Mucosa of descending colon (tissue), 3 donors: ENCODE data around the gene YIPF3. TPM values are rescaled to one million over a fixed set of nuclear protein-coding genes. Genes with fewer than 3 reads are reported as not detected.

Source experiments
- ATAC-seq: fragments of 200-7000 bp; cut with Tn5 transposase; one replicate; pipeline ENCODE4 v1.9.1; 2020; ENCODE audit warnings: mild to moderate bottlenecking, moderate library complexity
- DNase-seq, 3 donors: peaks; one replicate each; pipeline ENCODE4 v3.0.0-alpha.2; 2020
- H3K36me3 ChIP-seq: fragments of 200-600 bp; one replicate; pipeline ENCODE4 v1.8.0; 2021; ENCODE audit warnings: low read depth, mild to moderate bottlenecking
- H3K4me1 ChIP-seq: fragments of 200-600 bp; one replicate; pipeline ENCODE4 v1.8.0; 2021; ENCODE audit warnings: low read depth, mild to moderate bottlenecking
- H3K4me3 ChIP-seq: fragments of 200-600 bp; one replicate; pipeline ENCODE4 v1.8.0; 2021; ENCODE audit warnings: mild to moderate bottlenecking
- H3K9me3 ChIP-seq: fragments of 200-600 bp; one replicate; pipeline ENCODE4 v1.8.0; 2021; ENCODE audit warnings: mild to moderate bottlenecking
- intact Hi-C, 2 donors: fragments of 100-400 bp; cut with DNase I in 1 of 2; cut with micrococcal nuclease in 1 of 2; formaldehyde crosslinking; loops; one replicate each; pipeline versions ENCODE4 v1.11.0 to v1.11.1; 2022; cut with DNase I, micrococcal nuclease
- total RNA-seq, 3 donors: library from RNA; stranded (reverse); fragmentation: NEBNext Ultra II Directional in 2 of 3; extraction: Animal tissue kit (Norgen Biotek cat#: 25700) in 2 of 3; gene quantifications; one replicate each; pipeline versions ENCODE4 v1.2.1 to v1.2.4, GENCODE V29; 2021 to 2023
- TF ChIP-seq, protein P1 (sequence below): fragments of 200-600 bp; IDR thresholded peaks from one replicate; pipeline ENCODE4 v1.8.0; 2022; ENCODE audit warnings: antibody characterized with exemption, mild to moderate bottlenecking
- donor health status: DM: no; HTN: no; CAD: no; lungs with moderate emphysema.
- donor health status: DM: no; HTN: no; CAD: no.
- donor health status: DM: no; HTN: yes; CAD: no.

The YIPF3 gene
- total RNA-seq, 3 donors from 2014 or later, result 88.4 to 131 (median 105) TPM

- peaks cover 7% of the 10 kb centered on the region for H3K4me1 ChIP-seq
- TF ChIP-seq, protein P1, sequence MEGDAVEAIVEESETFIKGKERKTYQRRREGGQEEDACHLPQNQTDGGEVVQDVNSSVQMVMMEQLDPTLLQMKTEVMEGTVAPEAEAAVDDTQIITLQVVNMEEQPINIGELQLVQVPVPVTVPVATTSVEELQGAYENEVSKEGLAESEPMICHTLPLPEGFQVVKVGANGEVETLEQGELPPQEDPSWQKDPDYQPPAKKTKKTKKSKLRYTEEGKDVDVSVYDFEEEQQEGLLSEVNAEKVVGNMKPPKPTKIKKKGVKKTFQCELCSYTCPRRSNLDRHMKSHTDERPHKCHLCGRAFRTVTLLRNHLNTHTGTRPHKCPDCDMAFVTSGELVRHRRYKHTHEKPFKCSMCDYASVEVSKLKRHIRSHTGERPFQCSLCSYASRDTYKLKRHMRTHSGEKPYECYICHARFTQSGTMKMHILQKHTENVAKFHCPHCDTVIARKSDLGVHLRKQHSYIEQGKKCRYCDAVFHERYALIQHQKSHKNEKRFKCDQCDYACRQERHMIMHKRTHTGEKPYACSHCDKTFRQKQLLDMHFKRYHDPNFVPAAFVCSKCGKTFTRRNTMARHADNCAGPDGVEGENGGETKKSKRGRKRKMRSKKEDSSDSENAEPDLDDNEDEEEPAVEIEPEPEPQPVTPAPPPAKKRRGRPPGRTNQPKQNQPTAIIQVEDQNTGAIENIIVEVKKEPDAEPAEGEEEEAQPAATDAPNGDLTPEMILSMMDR, result no peak
- DNase-seq, result no peak
- H3K9me3 ChIP-seq, result no peaks in the 10 kb centered on the region
- intact Hi-C loops, result no loop called here
- no peaks in the 10 kb centered on the region for H3K36me3 ChIP-seq
- no peak overlapping the region for H3K4me3 ChIP-seq
- no peak for ATAC-seq
Observed at GRCh38 chr6:43489277-43490072, 27.3 kb downstream of the YIPF3 start.

- no peak for DNase-seq
- Histone ChIP-seq H3K36me3 (no peaks in the 10 kb centered on the region), H3K4me1 (peaks cover 7% of the 10 kb centered on the region), H3K4me3 (no peak overlapping the region), H3K9me3 (no peaks in the 10 kb centered on the region)
- intact Hi-C loops, result no loop called here
- TF ChIP-seq, protein P1, result no peak
- ATAC-seq, result no peak
Observed at GRCh38 chr6:43488667-43489276, 28.0 kb downstream of the YIPF3 start.

- Histone ChIP-seq H3K36me3 (no peaks in the 10 kb centered on the region), H3K4me3 (no peak overlapping the region), H3K9me3 (no peaks in the 10 kb centered on the region), H3K4me1 (peaks cover 9% of the 10 kb centered on the region)
- intact Hi-C loops, result no loop called here
- TF ChIP-seq, protein P1, result no peak
- DNase-seq, result no peak
- peak; percentile 34 for ATAC-seq
Observed at GRCh38 chr6:43481591-43482236, 35.0 kb downstream of the YIPF3 start.

- Histone ChIP-seq H3K9me3 (no peaks in the 10 kb centered on the region), H3K4me1 (peaks cover 9% of the 10 kb centered on the region), H3K36me3 (no peaks in the 10 kb centered on the region), H3K4me3 (no peak overlapping the region)
- DNase-seq (no peak), ATAC-seq (no peak)
- TF ChIP-seq, protein P1, result no peak
- intact Hi-C loops, result no loop called here
Observed at GRCh38 chr6:43481075-43481474, 35.7 kb downstream of the YIPF3 start.

DNA sequence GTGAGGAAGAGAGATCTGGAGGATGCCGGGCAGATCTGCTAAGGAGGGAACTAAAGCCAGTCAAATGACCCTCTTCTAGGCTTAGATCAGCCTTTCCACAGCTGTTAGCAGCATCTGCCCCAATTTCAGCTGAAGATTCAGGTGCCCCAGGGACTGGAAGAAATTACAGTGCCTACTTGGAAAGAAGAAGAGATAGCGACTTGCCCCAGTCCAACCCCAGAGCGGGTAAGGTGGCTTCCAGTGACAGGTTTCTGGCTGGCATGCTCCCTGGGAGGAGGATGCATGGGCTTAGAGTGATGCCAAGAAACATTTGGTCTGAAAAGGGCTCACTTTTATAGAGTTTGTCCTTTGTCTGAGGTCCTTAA lies 38.7 kb downstream of the YIPF3 start:
- ATAC-seq (no peak), DNase-seq (no peak)
- TF ChIP-seq, protein P1, result no peak
- Histone ChIP-seq H3K9me3 (no peaks in the 10 kb centered on the region), H3K36me3 (no peaks in the 10 kb centered on the region), H3K4me1 (peaks cover 9% of the 10 kb centered on the region), H3K4me3 (peak overlapping the region; percentile 38)
- intact Hi-C loops, result no loop called here
